Measurements from ENCODE around the gene SYT1.
"Not testable (repeated sequence)": the region's sequence is repeated elsewhere in the genome, so short reads cannot be mapped to it uniquely, and the experiment has no call there.

The SYT1 gene

DNA sequence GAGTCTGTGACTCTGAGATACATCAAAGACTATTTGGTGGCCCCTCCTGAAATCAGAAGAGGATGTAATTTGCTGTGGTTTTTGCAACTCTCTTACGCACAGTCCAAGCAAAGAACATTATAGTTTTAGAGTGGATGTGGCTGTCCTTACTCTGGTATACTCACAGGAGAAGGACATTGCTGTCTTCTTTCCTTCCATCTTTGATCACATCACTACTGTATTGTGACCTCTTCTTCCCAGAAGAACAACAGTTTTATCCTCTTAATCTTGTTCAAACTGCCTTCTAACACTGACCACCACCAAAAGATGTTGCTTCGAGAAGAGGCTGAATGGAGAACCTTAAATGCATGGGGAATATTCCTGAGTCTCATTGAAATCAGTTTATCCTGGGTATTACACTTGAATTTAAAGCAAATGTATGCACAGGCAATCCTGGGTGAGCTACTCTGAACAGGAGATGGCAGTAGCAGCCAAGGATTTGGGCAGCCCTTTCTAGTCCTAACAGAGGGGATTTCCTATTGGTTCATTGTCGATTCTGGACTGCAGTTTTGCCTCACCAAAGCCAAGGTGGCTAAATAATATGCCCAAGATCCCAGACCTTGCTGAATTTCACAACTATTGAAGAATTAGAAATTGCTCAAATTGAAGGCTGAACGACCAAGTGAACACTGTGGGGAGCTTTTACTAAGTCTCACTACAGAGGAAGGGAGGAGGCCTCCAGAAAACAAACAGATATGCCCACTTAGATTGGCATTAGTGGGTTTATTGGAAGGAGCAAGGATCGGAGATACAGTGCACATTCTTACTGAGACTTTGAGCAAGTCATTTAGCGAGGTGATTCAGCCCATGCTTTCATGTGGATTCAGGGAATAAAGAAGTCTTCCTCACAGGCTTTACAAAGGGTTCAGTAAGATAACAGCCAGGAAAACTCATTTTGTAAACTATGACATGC, 543.4 kb downstream of the SYT1 start:
- no peak for DNase-seq (ENCODE audit: low read depth)

DNA sequence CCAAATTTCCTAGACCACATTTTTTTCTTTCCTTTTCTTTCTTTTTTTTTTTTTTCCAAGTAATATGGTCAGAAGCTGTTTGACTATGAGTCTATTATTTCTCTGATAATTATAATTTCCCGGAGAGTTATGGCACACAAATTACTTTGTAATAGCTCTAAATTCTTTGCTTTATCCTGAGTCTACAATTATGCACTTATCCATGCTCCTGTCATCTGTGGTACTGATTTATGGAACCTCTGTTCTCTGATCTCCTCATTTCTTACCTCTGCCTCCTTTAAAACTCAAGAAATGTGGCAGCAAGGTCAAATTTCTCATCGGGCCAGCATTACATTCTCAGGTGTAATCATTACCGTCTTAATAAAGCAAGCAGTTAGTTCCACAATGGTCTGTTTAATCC, 544.1 kb downstream of the SYT1 start:
- DNase-seq (ENCODE audit: low read depth), result no peak

DNA sequence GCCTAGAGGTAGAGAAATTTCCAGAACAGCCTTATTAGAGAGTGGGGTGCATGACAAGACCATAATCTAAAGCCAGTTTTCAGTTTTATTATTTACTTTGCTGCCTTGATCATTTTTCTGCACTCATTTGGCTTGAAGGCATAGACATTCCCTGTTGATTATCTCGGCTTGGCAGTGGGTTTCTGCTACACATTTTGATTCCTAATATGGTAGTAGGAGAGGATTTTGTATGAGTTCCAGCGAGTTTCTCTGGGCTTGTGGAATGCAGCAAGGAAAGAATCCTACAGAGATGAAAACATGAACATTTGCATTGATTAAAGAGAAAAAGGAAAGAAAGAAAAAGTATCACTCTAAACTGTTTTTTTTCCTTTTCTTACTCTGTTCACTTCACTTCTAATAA, 545.0 kb downstream of the SYT1 start:
- DNase-seq (ENCODE audit: low read depth), result no peak

DNA sequence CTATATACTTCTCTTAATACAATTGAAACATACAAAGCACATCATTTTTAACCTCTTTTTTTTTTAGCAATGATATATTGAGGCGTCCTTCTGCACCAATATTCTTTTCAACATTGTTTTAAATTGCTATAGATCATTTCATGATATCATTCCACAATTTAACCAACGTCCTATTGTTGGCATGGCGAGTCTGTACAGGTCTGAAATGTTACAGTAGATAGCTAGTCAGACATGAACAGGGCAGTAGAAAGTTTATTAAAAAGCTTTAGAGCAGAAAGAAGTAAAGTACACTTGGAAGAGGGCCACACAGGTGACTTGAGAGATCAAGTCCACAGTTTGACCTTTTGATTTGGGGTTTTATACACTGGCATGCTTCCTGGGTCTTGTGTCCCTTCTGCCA, 547.2 kb downstream of the SYT1 start:
- DNase-seq (ENCODE audit: low read depth), result no peak

DNA sequence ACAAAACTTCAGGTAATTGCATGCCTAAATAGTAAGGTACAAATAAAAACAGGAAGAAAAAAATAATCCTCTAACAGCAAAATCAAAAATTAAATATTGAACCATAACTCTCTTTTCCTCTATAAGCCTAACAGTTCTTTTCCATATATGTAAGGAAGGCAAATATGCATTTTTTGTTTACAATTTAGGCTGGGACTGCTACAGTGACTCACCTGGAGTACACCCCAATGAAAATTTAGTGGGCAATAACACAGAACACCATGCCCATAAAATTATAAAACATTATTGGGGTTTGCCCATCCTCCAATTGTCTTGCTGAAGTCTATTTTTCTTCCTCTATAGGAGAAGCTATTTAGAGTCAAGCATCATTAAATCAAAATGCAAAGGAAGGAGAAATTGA, 549.2 kb downstream of the SYT1 start:
- DNase-seq (ENCODE audit: low read depth), result no peak

DNA sequence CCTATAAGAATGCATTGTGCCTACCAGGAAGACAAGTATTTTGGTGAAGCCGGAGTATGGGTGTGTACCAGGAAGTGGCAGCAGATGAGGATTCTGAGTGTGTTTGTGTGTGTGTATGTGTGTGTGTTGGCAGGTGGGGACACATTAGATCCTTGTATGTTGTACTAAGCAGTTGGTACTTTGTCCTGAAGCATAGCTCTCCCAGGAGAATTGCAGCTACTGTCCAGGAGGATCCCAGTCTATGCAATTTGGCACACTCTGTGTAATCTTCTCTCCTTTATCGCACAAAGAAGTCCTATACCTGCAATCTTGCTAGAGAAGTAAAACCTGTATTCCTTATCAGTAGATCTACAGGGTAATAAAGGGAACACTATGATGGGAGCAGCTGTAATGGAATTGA, 549.7 kb downstream of the SYT1 start:
- DNase-seq (ENCODE audit: low read depth), result no peak

DNA sequence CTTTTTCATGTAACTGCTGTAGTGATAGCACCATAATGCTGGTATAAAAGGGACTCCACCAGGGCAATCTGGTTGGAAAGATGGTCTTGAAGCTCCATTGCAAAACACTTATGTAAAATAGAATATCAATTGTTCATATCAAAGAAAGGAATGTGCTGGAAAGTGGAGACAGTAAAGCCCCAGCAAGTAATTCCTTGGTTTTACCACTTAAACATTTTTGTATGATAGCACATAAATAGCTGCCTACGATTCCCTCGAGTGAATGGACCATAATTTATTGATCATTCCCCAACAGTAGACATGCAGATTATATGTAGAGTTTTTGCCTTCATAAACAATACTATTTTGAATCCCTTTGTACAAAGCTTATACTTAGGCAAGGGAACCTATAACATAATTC, 550.7 kb downstream of the SYT1 start:
- DNase-seq (ENCODE audit: low read depth), result no peak

DNA sequence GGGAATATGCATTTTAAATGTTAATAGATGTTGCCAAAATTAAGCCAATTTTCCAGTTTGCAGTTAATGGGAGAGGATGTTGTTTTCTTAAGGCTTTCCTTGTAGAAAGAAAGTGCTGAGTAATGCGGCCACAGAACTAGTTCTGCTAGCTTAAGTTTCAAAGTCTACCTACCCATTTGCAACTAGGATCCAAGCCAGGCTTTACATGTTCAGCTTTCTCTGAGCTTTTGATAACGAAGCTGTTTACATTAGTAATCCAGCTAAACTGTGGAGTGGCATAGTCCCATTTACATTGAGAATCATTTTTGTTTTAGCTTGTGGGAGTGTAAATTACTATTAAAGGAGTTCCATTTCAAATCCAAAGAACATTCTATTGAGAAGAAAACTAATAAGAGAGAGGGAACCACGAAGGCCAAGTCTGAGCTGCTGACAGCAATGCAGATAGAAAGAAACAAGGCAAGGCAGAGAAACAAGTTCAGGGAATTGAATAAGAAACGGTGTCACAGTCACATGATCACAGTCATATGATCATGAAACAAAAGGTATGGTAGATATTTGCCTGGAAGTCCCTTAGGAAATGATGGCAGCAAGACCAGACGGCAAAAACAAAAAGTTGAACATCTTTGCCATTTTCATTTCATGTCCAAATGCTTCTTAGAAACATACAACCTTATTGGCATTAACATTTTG, 551.3 kb downstream of the SYT1 start:
- no peak for DNase-seq (ENCODE audit: low read depth)

DNA sequence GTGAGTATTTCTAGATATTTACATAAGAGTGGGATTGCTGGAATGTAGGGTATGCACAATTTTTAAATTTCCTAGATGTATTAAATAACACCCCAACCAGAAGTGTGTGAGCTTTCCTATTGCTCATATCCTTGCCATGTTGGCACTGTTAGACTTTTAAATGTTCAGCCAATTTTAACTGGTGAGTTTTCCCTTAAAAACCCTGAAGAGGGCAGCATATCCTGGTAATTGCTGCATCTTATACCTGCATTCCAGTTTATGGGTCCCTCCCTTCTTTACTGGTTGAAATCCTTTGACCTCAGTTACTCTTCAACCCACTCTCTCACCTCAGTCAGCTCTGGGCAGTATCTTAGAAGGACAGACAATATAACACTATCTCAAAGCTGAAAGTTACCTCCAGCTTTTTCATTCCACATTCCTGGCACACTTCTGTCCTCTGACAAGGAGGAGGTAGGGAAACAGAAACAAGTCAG, 555.6 kb downstream of the SYT1 start:
- DNase-seq (ENCODE audit: low read depth), result no peak

DNA sequence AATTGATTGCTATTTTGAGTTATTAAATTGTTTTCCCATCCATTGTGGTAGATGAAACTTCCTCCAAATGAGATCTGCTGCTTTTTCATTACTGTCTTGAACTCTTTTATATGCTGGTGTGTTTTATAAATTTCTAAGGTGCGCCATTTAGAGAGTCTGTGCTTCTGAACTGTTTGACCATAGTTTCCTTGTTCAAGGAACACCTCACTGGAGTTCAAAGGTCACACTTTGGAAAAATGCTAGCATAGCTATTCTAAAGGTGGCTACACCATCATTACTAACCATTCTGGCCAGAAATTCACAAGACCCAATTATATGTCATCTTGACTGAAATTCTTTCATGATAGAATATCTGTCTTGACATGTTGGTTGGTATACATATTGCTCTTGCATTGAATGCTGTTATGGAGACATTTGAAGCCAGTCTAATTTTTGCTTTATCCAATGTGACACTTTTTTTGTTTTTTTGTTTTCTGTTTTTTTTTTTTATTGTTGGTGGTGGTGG, 556.7 kb downstream of the SYT1 start:
- no peak for DNase-seq (ENCODE audit: low read depth)

DNA sequence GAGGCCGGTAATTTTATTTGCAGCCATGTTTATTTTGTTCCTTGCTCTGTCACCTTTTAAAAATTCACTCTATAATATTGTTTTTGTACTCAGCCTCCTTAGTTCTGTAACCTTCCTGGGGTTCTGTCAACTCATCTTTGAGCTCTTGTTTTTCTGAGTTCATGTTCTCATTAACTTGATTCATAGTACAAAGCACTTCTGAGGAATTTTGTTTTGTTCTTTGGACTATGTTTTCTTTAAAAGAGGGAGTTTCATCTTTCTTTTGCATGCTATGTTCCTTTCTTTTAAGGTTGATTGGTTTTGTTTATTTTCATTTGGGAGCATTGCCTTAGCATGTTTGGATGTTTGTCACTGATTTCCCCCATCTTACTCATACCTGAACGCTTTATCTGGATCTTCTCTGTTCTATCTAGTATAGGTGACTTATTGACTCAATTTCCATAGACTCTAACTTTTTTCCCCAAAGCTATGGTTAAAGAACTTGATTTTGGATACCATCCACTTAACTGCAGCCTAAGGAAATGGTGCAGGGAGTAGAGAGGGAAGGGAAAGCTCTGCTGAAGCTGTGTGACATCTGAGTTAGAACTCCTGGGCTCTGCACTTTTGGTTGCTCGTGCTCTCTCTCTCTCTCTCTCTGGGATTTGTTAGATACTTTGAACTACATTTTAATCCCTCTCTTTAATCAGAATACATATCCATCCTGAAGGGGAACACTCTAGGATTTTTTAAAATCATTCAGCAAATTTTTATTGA, 557.7 kb downstream of the SYT1 start:
- DNase-seq (ENCODE audit: low read depth), result no peak

DNA sequence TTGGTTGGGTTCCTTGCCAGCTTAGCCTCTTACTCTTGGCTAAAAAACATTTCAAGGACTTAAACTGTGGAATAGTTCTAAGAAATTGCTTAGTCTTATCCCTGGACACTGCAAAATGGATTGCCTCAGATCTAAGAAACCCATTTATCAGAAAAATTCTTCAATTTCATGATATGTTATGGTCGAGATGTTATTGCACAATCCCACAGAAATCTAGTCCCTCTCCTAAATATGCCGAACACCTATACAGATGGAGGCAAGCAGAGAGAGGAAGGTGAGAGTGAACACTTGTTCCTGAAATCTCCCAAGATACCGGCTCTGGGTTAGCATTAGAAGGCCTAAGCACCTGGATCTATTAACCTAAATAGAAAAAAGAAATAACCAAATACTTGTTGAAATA, 559.0 kb downstream of the SYT1 start:
- no peak for DNase-seq (ENCODE audit: low read depth)

DNA sequence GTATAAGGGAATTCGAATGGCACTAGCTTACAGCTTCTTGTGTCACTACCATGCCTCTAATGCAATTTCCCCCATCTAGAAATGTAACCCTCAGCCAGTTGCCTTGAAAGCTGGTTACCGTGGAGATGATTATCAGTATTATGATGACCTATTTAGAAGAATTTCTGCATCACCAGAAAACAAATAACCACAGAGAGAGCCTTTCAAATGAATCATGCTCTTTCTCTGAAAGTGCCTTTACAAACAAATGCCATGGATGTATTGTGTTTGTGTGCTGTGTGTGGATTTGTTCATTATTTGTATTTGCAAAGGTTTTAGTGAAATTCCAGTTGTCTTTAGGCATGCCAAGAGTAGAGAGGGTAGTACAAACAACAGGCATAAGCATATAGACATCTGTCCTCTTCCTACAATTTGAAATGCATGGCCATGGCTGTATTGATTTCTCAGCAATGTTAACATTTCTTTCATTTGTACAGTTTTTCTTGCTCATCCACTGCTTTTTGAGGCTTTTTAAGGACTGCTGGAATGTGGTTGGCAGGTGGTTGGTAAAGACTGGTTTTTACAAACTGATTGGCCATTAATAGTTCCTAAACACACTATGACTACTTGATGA, 559.6 kb downstream of the SYT1 start:
- no peak for DNase-seq (ENCODE audit: low read depth)

DNA sequence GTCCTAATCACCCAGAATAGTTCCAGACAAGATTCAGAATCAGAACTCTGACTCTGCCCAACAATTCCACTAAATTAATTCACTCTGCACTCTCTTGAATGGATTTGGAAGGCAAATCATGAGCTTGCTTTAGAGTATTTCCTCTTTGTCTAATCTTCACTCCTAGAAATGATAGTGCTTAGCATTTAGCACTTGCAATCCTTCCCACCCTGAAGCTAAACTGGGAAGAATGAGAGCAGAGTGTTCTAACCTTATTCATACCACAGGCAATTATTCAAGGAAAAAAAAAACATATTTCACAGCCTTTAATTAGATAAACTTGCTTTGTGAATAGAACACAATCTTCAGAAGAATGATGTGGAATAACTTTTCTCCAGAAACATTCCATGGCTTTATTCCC, 561.5 kb downstream of the SYT1 start:
- DNase-seq (ENCODE audit: low read depth), result no peak

DNA sequence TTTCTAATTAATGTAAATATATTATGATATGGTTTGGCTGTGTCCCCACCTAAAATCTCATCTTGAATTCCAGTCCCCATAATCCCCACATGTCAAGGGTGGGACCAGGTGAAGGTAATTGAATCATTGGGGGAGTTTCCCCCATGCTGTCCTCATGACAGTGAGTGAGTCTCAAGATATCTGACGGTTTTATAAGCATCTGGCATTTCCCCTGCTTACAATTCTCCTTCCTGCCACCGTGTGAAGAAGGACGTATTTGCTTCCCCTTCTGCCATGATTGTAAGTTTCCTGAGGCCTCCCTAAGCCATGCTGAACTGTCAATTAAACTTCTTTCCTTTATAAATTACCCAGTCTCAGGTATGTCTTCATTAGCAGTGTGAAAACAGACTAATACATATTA, 562.2 kb downstream of the SYT1 start:
- DNase-seq (ENCODE audit: low read depth), result not testable (repeated sequence)

DNA sequence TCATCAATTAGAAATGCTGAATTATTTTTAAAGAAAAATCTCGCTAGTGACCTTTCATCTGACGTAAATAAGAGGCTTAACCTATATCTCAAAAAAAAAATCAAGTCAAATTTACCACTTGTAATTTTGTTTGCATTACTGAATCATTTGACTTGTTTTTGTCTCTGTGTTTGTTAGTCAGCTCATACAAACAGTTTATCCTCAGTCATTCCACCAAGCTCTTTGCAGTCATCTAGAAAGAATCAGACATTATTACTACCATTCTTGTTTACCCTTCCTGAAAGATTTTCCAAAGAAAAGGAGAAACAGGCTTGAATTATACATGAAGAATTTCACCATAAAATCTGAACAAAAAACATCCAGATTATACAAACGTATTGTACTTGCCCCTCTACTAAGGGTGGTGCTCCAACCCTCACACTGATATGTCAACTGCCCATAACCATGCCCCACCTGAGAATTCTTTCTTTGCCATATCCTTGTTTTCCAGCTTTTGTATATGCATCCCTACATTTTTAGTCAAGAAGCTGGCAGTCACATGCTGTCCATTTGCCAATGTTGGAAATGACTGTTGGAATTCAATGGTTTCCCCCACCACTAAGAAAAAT, 569.0 kb downstream of the SYT1 start:
- DNase-seq (ENCODE audit: low read depth), result no peak

DNA sequence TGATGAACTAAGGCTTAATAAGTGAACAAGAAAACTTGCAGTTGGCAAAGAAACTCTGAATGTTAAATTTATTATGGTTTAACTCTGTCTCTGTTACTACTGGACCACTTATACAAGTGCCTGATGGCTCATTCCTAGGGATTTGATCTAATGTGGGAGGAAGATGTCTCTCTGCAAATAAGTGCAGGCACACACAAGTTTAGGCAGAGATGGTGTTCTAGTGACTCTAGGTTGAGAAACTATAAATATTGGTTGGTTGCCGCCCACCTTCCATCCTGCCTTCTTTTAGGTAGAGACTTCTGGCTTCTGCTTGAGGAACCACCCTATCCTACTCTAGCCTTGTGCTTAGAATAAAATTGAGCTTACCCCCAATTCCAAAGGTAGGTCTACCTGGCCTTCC, 570.0 kb downstream of the SYT1 start:
- no peak for DNase-seq (ENCODE audit: low read depth)

DNA sequence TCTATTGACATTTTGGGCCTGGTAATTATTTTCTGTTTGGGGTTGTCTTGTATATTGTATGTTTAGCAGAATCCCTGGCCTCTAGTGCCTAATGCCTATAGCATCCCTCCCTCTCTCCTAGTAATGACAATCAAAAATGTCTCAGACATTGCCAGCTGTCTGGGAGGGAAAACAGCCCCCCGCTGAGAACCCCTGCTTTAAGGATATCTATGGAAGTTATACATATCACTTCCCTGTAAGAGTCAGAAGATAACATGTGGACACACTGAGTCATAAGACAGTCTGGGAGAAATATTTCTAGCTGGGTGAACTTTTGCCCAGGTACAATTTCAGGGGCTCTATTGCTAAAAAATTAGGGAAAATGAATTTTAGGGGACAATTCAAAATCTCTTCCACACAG, 571.2 kb downstream of the SYT1 start:
- no peak for DNase-seq (ENCODE audit: low read depth)

DNA sequence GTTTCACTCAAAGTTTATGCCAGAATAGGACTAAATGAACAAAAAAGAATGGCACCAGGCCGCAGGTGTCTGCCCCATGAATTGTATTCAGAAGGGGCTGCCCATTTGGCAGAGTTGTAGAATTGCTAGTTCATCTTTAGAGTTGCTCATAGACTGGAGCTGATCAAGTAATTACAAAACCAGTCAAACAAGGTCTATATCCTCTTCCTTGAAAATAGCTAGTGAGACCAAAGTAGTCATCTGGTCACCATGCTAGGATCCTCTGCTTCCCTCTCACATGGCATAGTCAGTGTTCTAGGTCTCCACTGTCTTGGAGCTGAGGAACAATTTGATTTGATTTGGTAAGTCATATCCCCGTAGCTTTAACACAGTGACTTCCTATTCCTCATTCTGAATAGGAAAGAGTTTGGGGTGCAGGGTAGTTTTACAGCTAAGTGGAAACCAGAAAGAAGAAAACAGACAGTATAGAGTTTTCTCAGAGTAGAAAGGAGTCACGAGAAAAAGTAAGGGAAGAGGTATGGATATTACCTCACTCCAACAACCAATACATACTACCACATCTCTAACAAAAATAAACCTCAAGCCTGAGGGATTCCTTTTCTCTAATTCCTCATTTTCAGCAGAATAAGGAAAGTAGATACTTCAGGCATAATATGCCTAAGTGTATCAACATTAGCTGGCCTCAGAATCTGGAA, 574.1 kb downstream of the SYT1 start:
- DNase-seq (ENCODE audit: low read depth), result no peak

DNA sequence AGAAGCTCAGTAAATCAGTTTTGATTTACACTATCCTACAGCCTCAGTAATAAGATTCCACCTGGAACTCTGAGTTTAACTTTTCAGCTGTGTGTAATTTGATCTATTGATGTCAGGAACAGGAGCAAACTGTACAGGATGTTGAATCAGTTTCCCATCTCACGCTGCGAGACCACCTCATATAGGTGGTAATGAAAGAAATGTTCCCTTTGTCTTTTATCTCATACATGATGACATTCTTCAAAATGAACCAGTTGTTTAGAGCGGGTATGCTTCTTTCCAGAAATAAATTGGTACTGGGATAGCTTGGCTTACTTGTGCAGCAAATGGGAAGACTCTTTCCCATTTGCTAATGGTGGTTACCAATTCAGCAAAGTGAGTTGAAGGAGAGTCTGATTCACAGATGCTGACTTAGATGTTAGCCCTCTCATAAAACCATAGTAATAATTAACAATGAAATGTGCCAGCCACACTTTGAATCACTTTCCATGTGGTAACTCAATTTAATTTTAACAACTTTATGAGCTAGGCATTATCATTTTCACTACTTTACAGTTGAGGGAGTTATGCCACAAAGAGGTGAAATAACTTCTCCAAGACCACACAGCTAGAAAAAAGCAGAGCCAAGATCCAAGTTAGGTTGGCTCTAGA, 574.7 kb downstream of the SYT1 start:
- no peak for DNase-seq (ENCODE audit: low read depth)
